NCI-H1930 (cell line): Measurements from ENCODE around the gene SAMD9.
A peak's percentile ranks its signal among the peaks of the same experiment; 100 is the strongest.
"Not testable (repeated sequence)": the region's sequence is repeated elsewhere in the genome, so short reads cannot be mapped to it uniquely, and the experiment has no call there.

Experiments used
- DNase-seq, 2 experiments: peaks; one replicate each; lab custom pipeline; 2025; lab: John Stamatoyannopoulos, UW

The SAMD9 gene

GRCh38 chr7:93120592-93121549 lies 3.1 kb upstream of the SAMD9 start:
- no peak for DNase-seq

GRCh38 chr7:93119191-93119905 lies 1.6 kb upstream of the SAMD9 start:
- no peak for DNase-seq

GRCh38 chr7:93117327-93117726 lies 452 bp downstream of the SAMD9 start:
- no peak for DNase-seq

- DNase-seq: no peak
Observed at GRCh38 chr7:93115796-93116195, 2.0 kb downstream of the SAMD9 start.

DNA sequence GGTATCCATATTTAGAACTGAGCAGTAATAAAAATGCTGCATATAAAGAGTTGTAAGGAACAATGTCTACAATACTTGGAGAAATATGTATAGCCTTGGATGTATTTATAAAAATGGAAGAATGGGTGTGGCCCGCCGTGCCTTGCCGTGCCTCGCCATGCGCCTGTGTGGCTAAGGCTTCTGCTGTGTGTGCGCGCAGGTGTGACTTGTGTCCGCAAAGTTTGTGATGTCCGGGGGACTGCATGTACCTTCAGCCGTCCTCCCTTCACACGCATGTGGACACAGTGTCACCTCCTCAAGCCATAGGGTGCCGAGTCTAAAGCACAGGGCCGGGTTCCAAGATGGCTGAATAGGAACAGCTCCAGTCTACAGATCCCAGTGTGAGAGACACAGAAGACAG lies 9.8 kb downstream of the SAMD9 start:
- no peak for DNase-seq

DNA sequence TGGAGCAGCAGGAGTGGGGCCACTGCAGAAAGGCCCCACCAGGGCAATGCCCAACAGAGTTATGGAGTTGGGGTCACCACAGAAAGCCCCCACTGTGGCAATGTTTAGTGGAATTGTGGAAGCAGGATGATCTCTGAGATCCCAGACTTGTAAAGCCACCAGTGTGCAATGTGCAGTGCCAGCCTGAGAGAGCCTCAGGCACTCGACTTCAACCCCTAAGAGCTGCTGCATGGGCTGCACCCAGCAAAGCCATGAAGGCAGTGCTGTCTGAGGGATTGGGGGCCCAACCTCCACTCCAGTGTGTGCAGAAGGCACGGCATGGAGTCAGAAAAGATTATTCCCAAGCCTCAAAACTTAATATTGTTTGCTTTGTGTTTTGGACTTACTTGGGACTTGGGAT lies 20.4 kb downstream of the SAMD9 start:
- no peak for DNase-seq

- no peak for DNase-seq
Observed at GRCh38 chr7:93092757-93093370, 24.9 kb downstream of the SAMD9 start.

DNA sequence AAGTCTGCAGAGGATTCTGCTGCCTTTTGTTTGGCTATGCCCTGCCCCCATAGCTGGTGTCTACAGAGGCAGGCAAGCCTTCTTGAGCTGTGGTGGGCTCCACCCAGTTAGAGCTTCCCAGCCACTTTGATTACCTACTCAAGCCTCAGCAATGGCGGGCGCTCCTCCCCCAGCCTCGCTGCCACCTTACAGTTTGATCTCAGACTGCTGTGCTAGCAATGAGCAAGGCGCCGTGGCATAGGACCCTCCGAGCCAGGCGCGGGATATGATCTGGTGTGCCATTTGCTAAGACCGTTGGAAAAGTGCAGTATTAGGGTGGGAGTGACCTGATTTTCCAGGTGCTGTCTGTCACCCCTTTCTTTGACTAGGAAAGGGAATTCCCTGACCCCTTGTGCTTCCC lies 44.4 kb downstream of the SAMD9 start:
- not testable (repeated sequence) for DNase-seq

DNA sequence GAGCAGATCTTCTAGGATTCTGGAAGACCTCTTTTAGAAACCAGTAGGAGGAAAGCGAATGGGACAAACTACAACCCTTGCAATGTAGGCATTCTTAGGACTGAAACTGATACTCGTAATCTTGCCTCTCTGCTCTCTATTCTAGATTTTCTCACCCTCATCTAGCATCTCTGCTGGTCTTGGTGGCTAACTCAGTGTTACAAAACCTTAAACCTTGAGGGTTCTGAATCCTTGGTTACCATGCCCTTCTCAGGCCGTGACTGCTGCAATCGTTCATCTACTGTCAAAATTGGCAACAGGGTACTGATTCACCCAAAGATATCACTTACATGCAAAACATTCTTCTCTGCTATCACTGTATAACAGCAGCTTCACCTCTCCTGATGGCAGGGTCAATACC lies 55.2 kb downstream of the SAMD9 start:
- DNase-seq: no peak

DNA sequence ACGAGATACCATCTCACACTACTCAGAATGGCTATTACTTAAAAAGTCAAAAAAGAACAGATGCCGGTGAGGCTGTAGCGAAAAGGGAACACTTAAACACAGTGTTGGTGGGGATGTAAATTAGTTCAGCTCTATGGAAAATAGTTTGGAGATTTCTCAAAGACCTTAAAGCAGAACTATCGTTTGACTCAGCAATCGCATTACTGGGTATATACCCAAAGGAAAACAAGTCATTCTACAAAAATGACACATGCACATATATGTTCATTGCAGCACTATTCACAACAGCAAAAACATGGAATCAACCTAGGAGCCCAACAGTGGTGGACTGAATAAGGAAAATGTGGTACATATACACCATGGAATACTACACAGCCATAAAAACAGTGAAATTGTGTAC lies 56.9 kb downstream of the SAMD9 start:
- no peak for DNase-seq

- DNase-seq: no peak
Observed at GRCh38 chr7:93060025-93060424, 57.8 kb downstream of the SAMD9 start.

GRCh38 chr7:93056621-93057020 lies 61.2 kb downstream of the SAMD9 start:
- not testable (repeated sequence) for DNase-seq

- peak in 1 of 2 experiments; percentile 45 for DNase-seq
Observed at GRCh38 chr7:93055543-93056107, 62.2 kb downstream of the SAMD9 start.

DNA sequence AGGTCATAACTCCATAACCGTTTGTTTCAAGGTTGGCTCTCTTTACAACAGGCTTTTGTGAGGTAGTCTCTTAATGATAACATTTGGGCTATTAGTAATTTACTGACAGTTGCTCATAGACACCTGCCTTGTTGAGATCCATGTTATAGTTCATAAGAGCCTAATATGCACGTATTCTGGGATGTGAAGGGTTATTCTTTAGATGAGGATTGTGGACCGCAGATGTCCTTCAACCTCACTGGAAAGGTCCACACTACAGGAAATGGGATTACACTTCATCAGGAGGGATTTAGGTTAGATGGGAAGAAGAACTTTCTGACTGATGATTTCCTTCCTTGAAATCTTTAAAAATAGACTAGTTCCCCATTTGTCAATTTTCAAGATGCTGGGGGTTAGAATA lies 62.8 kb downstream of the SAMD9 start:
- no peak for DNase-seq

- DNase-seq: no peak
Observed at GRCh38 chr7:93053949-93054943, 63.5 kb downstream of the SAMD9 start.

DNA sequence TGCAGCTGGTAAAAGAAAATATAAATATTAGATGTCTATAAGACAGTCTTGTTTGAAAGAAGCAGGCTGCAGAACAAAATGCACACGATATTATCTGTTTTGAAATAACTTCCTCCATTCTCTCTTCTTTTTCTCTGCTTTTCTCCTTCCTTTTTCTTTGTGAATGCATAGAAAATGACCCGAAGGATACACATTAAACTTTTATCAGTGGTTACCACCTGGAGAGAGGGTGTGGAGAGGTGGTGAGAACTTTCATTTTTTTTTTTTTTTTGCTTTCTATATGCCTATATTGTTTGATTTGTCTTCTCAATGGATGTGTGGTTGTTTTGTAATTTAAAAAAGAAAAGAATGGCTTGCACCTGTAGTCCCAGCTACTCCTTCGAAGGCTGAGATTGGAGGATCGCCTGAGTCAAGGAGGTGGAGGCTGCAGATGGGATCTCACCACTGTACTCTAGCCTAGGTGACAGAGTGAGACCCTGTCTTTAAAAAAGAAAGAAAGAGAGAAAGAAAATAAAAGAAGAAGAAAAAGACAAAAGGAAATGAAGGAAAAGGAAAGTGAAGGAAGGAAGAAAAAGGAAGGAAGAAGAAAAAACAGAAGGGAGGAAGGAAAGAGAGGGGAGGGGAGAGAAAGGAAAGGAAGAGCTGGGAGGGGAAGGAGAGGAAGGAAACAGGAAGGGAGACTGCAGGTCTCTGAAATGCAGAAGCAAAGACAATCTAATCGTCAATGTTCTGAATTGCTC lies 64.4 kb downstream of the SAMD9 start:
- DNase-seq: no peak

DNA sequence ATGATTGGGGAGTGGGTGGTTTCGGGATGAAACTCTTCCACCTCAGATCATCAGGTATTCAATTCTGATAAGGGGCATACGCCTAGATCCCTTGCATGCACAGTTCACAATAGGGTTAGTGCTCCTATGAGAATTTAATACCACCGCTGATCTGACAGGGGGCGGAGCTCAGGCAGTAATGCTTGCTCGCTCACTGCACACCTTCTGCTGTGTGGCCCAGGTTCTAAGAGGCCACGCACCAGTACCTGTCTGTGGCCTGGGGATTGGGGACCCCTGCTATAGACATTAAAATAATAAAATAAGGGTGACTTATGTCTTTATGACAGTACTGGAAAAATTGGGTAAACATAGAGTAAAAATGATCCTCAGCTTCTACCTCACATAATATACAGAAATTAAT lies 66.1 kb downstream of the SAMD9 start:
- no peak for DNase-seq
